Vagina (tissue), 2 donors: ENCODE data around the gene CREBBP. TPM values are rescaled to one million over a fixed set of nuclear protein-coding genes. Genes with fewer than 3 reads are reported as not detected.

Experiments
- DNase-seq, 2 donors: peaks; one replicate each; pipeline ENCODE4 v3.0.0-alpha.2; 2017; ENCODE audit errors: extremely low spot score in 2 of 2
- H3K27ac ChIP-seq: fragments of 200-600 bp; sonication (generic); one replicate; pipeline ENCODE4 v1.5.1; 2019
- H3K27me3 ChIP-seq: fragments of 200-600 bp; sonication (generic); one replicate; pipeline ENCODE4 v1.5.1; 2019
- H3K36me3 ChIP-seq, 2 donors: fragments of 200-600 bp; sonication (generic); one replicate each; pipeline ENCODE4 v1.5.1; 2017 to 2019
- H3K4me1 ChIP-seq: fragments of 200-600 bp; sonication (generic); one replicate; pipeline ENCODE4 v1.5.1; 2019
- H3K4me3 ChIP-seq, 2 donors: fragments of 200-600 bp; sonication (generic); 1 replicate in 1 of 2; 2 replicates in 1 of 2; pipeline ENCODE4 v1.5.1; 2016 to 2019
- H3K9me3 ChIP-seq: fragments of 200-600 bp; sonication (generic); one replicate; pipeline ENCODE4 v1.5.1; 2019
- CTCF ChIP-seq, 3 experiments: fragments of 450-650 bp in 2 of 3; fragments of 200-600 bp in 1 of 3; sonication (generic) in 1 of 3; IDR thresholded peaks; one replicate each; pipeline ENCODE4 v1.5.1; 2017 to 2019; ENCODE audit warnings: antibody characterized with exemption in 3 of 3, mild to moderate bottlenecking in 2 of 3, moderate library complexity in 2 of 3
- POLR2A ChIP-seq, 2 donors: fragments of 450-650 bp; IDR thresholded peaks; one replicate each; pipeline ENCODE4 v1.6.1; 2017; ENCODE audit warnings: antibody characterized with exemption in 2 of 2, mild to moderate bottlenecking in 2 of 2, moderate library complexity in 2 of 2
- POLR2AphosphoS5 ChIP-seq, 2 donors: sonication (generic); formaldehyde crosslinking; IDR thresholded peaks; one replicate each; pipeline ENCODE4 v1.9.0; 2017; ENCODE audit warnings: antibody characterized with exemption in 2 of 2, mild to moderate bottlenecking in 2 of 2, low read depth in 1 of 2; ENCODE audit not compliant: insufficient read depth in 1 of 2
- intact Hi-C: fragments of 100-400 bp; cut with DNase I; formaldehyde crosslinking; loops from one replicate; pipeline ENCODE4 v1.15.1; 2023
- total RNA-seq: library from RNA; depleted of rRNA; stranded (reverse); fragments of >200 nt; gene quantifications from one replicate; pipeline ENCODE4 v1.2.3, GENCODE V29; 2016

The CREBBP gene
- total RNA-seq, 1 donor from 2014 or later: 102 TPM

- TF ChIP-seq CTCF (IDR thresholded peaks at IDR 0.05): no peak
- no peak for TF ChIP-seq POLR2A (IDR thresholded peaks at IDR 0.05)
- no peak for TF ChIP-seq POLR2AphosphoS5 (IDR thresholded peaks at IDR 0.05; ENCODE audit: insufficient read depth in 1 of 2, low read depth in 1 of 2)
- Histone ChIP-seq H3K4me3 (peak overlapping the region; percentile 34 to 44), H3K9me3 (no peaks in the 10 kb centered on the region), H3K36me3 (peaks cover 0 to 9% of the 10 kb centered on the region in 2 donors), H3K27me3 (no peaks in the 10 kb centered on the region), H3K27ac (peak overlapping the region; percentile 83), H3K4me1 (peaks cover 17% of the 10 kb centered on the region)
- intact Hi-C loops: no loop called here
- no peak for DNase-seq
Measured at GRCh38 chr16:3690980-3691720, 189.4 kb downstream of the CREBBP start.

- no peaks in the 10 kb centered on the region for H3K9me3 ChIP-seq
- DNase-seq: peak in 1 of 2 donors; percentile 94
- peaks cover 17% of the 10 kb centered on the region for H3K4me1 ChIP-seq
- peaks cover 0 to 15% of the 10 kb centered on the region in 2 donors for H3K36me3 ChIP-seq
- no peaks in the 10 kb centered on the region for H3K27me3 ChIP-seq
- intact Hi-C loops: no loop called here
- H3K27ac ChIP-seq: peak overlapping the region; percentile 83
- TF ChIP-seq POLR2A (IDR thresholded peaks at IDR 0.05) (no peak), CTCF (IDR thresholded peaks at IDR 0.05) (peak; percentile 83 to 96 (median 96)), POLR2AphosphoS5 (IDR thresholded peaks at IDR 0.05; ENCODE audit: insufficient read depth in 1 of 2, low read depth in 1 of 2) (peak; percentile 82 to 84)
- peak overlapping the region; percentile 34 to 44 for H3K4me3 ChIP-seq
Measured at GRCh38 chr16:3690470-3690928, 190.0 kb downstream of the CREBBP start.

GRCh38 chr16:3689731-3690130 lies 190.8 kb downstream of the CREBBP start:
- peaks cover 0 to 22% of the 10 kb centered on the region in 2 donors for H3K36me3 ChIP-seq
- peaks cover 17% of the 10 kb centered on the region for H3K4me1 ChIP-seq
- no peak for TF ChIP-seq POLR2AphosphoS5 (IDR thresholded peaks at IDR 0.05; ENCODE audit: insufficient read depth in 1 of 2, low read depth in 1 of 2)
- TF ChIP-seq POLR2A (IDR thresholded peaks at IDR 0.05): no peak
- TF ChIP-seq CTCF (IDR thresholded peaks at IDR 0.05): no peak
- peak overlapping the region; percentile 83 for H3K27ac ChIP-seq
- H3K9me3 ChIP-seq: no peaks in the 10 kb centered on the region
- no peak for DNase-seq
- no peak overlapping the region for H3K4me3 ChIP-seq
- no peaks in the 10 kb centered on the region for H3K27me3 ChIP-seq
- intact Hi-C loops: loop anchor here (5.0 kb wide), 1 partner anchor 193 kb away; the partner anchor contains the start of gene CREBBP

GRCh38 chr16:3687792-3688191 lies 192.7 kb downstream of the CREBBP start:
- no peak for DNase-seq
- Histone ChIP-seq H3K27me3 (no peaks in the 10 kb centered on the region), H3K36me3 (peaks cover 0 to 27% of the 10 kb centered on the region in 2 donors), H3K4me3 (no peak overlapping the region), H3K27ac (peak overlapping the region; percentile 83), H3K9me3 (no peaks in the 10 kb centered on the region), H3K4me1 (peaks cover 17% of the 10 kb centered on the region)
- no peak for TF ChIP-seq POLR2A (IDR thresholded peaks at IDR 0.05)
- TF ChIP-seq POLR2AphosphoS5 (IDR thresholded peaks at IDR 0.05; ENCODE audit: insufficient read depth in 1 of 2, low read depth in 1 of 2): no peak
- TF ChIP-seq CTCF (IDR thresholded peaks at IDR 0.05): no peak
- intact Hi-C loops: loop anchor here (5.0 kb wide), 1 partner anchor 195 kb away; the partner anchor contains the start of gene CREBBP

- no peaks in the 10 kb centered on the region for H3K27me3 ChIP-seq
- no peaks in the 10 kb centered on the region for H3K9me3 ChIP-seq
- peaks cover 17% of the 10 kb centered on the region for H3K4me1 ChIP-seq
- H3K36me3 ChIP-seq: peaks cover 0 to 35% of the 10 kb centered on the region in 2 donors
- DNase-seq: no peak
- intact Hi-C loops: loop anchor here (5.0 kb wide), 1 partner anchor 195 kb away; the partner anchor contains the start of gene CREBBP
- no peak overlapping the region for H3K27ac ChIP-seq
- no peak for TF ChIP-seq POLR2A (IDR thresholded peaks at IDR 0.05)
- TF ChIP-seq POLR2AphosphoS5 (IDR thresholded peaks at IDR 0.05; ENCODE audit: insufficient read depth in 1 of 2, low read depth in 1 of 2): no peak
- no peak for TF ChIP-seq CTCF (IDR thresholded peaks at IDR 0.05)
- H3K4me3 ChIP-seq: no peak overlapping the region
Measured at GRCh38 chr16:3687021-3687420, 193.5 kb downstream of the CREBBP start.
